ENCODE data around the gene PKNOX2.

- no peak for TF ChIP-seq CTCF (IDR thresholded peaks at IDR 0.05)
- TF ChIP-seq POLR2A (IDR thresholded peaks at IDR 0.05) = no peak
These were observed 178.7 kb downstream of the PKNOX2 start for GRCh38 chr11:125343086-125343717.
